Heart left ventricle (tissue), 13 donors: ENCODE data around the gene E2F3.

Experiments
- CTCF ChIP-seq, 12 donors: fragments of 200-600 bp; sonication (generic) in 4 of 12; IDR thresholded peaks; one replicate each; pipeline versions ENCODE4 v1.5.0 to v1.8.0; 2018 to 2022; ENCODE audit warnings: antibody characterized with exemption in 12 of 12, mild to moderate bottlenecking in 5 of 12
- POLR2A ChIP-seq, 2 donors: fragments of 450-650 bp; IDR thresholded peaks; one replicate each; pipeline ENCODE4 v1.6.1; 2017; ENCODE audit warnings: antibody characterized with exemption in 2 of 2, mild to moderate bottlenecking in 2 of 2, moderate library complexity in 2 of 2
- donor health status: ischemic (EF 13 %, LVEDD 7.1; RV severe dilation, severe dysfunction).
- donor health status: DM: no; HTN: yes; CAD: no.
- donor health status: DM: no; HTN: no; CAD: no.
- donor health status: ischemic (EF 25% LVEDD 6.9; RV normal size, moderate dysfunction).
- donor health status: ischemic (EF 25% LVEDD 5.7; RV mildly dilated, moderate dysfunction).
- donor health status: ischemic (EF 35%, LVEDD 5.7; RV mildly dilated, moderate dysfunction).
- donor health status: nonischemic (EF 11% LVEDD 7.7; RV severe dilation, severe dysfunction).
- donor health status: DM: yes; HTN: yes; CAD: no.
- donor health status: PGD.
- donor health status: ischemic (EF 29% LVEDD 5.4; RV normal size, mild dysfunction).
- donor health status: nonischemic (EF 23%, LVEDD 6.1; RV moderate dilation, normal function).

- TF ChIP-seq CTCF (IDR thresholded peaks at IDR 0.05) (no peak), POLR2A (IDR thresholded peaks at IDR 0.05) (no peak)
Measured at GRCh38 chr6:20539387-20539786, 137.7 kb downstream of the E2F3 start.
